ENCODE measurements around the gene IGDCC3.

DNA sequence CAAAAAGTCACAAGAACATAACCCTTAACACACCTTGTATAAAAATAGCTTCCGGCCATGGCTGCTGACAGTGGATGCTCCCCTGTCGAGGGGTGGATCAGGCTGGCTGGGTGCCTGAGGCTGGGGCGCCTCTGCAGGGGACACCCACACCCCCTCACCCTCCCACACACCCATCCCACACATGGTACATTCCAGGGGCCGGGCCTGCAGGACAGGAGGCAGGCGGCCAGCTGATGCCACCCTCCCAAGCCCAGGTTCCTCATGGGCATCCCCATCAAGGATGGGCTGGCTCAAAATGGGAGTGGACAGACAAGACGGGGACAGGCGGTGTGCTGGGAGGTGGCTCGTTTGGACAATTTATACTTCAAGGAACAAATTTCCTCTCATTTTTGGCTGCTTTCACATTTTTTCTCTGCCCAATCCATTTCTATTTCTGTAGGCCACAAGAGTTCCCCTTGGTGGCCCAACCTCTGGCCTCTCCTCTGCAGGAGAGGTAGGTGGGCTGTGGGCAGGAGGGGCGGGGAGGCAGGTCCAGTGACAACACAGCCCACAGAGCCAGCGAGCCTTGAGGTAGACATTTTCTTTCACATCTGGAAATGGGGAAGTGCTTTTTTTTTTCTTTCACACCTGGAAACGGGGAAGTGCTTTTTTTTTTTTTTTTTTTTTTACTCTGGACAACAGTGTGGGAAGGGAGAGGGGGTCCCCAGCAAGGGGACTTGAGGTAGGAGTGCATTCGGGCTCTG is 50.0 kb downstream of the IGDCC3 start:
- no peak for TF ChIP-seq POLR2A (IDR thresholded peaks at IDR 0.05)
- TF ChIP-seq, protein P1, sequence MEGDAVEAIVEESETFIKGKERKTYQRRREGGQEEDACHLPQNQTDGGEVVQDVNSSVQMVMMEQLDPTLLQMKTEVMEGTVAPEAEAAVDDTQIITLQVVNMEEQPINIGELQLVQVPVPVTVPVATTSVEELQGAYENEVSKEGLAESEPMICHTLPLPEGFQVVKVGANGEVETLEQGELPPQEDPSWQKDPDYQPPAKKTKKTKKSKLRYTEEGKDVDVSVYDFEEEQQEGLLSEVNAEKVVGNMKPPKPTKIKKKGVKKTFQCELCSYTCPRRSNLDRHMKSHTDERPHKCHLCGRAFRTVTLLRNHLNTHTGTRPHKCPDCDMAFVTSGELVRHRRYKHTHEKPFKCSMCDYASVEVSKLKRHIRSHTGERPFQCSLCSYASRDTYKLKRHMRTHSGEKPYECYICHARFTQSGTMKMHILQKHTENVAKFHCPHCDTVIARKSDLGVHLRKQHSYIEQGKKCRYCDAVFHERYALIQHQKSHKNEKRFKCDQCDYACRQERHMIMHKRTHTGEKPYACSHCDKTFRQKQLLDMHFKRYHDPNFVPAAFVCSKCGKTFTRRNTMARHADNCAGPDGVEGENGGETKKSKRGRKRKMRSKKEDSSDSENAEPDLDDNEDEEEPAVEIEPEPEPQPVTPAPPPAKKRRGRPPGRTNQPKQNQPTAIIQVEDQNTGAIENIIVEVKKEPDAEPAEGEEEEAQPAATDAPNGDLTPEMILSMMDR (IDR thresholded peaks at IDR 0.05): no peak
- TF ChIP-seq POLR2AphosphoS5 (IDR thresholded peaks at IDR 0.05): no peak
